Mucosa of stomach (tissue), 1 donor: ENCODE results near the gene ZFAND2B.

Experiments
- H3K27me3 ChIP-seq: one replicate; pipeline ENCODE4 v1.7.0; 2013; ENCODE audit warnings: mild to moderate bottlenecking, low read length; ENCODE audit not compliant: control insufficient read depth, insufficient read depth
- H3K36me3 ChIP-seq: one replicate; pipeline ENCODE4 v1.7.0; 2013; ENCODE audit warnings: low read length; ENCODE audit not compliant: control insufficient read depth, insufficient read depth
- H3K4me1 ChIP-seq: one replicate; pipeline ENCODE4 v1.7.0; 2013; ENCODE audit warnings: mild to moderate bottlenecking, low read length; ENCODE audit not compliant: control insufficient read depth, insufficient read depth
- H3K4me3 ChIP-seq: one replicate; pipeline ENCODE4 v1.7.0; 2013; ENCODE audit warnings: low read length
- H3K9ac ChIP-seq: one replicate; pipeline ENCODE4 v1.7.0; 2013; ENCODE audit warnings: mild to moderate bottlenecking, low read length, moderate library complexity
- H3K9me3 ChIP-seq: one replicate; pipeline ENCODE4 v1.7.0; 2013; ENCODE audit warnings: mild to moderate bottlenecking, low read length, moderate library complexity; ENCODE audit not compliant: control insufficient read depth
- donor health status: Pancreatic carcinoma.

ZFAND2B gene

DNA sequence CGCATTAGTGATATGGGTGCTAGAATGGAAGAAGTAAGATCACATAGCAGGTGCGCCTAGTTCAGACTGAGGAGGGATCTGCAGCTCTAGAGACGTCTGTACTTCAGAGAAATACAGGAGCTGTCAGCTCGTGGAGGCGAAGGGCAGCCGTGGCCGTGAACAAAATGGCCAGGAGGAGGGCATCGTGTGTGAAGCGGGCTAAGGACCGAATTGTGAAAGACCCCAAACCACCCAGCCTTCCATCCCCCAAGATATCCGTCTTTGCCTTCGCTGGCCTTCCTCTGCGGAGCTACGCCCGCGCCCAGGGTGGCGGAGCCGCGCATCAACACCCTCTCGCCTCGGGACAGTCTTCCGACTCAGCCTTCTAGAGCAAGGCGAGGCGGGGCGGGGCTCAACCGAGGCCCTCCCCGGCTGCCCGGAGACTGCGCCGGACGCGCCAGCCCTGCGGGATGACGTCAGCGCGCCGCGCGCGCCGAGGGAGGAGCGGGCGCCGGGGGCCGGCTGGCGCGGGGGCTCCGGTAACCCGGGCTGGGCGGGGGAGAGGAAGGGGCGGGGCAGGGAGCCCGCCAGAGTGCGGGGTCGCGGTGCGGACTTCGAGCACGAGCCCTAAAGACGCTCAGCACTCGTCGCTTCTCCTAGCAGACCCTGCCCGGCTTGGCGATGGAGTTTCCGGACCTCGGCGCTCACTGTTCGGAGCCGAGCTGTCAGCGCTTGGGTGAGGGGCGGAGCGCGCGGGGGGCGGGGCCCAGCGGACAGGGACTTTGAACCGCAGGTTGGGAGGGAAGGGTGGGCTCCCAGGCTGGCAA, at the start of gene ZFAND2B:
Gene ZFAND2B (plus strand): TSS at position 455 of the 806 bp plus-strand sequence. CDS start 206 bp downstream, at position 661.
- no peaks in the 10 kb centered on the region for H3K9me3 ChIP-seq
- peaks cover 19% of the 10 kb centered on the region for H3K4me1 ChIP-seq
- H3K4me3 ChIP-seq: peak within 1 kb of the TSS; percentile 52
- no peaks in the 10 kb centered on the region for H3K27me3 ChIP-seq
- H3K36me3 ChIP-seq: peaks cover 6% of the 10 kb centered on the region
- peak within 1 kb of the TSS; percentile 98 for H3K9ac ChIP-seq

DNA sequence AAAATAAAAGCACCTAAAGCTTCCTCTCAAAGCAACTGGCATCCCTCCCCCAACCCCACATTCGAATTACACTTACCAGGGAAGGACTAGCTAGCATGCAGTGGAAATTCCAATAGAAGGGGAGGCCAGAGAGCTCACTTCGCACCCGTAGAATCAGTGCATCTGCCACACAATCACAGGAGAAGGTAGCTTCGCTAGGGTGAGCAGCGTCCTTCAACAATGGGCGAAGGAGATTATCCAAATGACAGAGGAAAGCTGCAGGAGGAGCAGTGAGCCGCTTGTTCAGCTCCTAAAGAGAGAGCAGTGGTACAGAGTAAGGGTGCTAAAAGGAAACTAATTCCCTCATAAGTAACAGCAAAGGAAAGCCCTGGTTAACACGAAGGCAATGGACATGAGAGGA, 49.2 kb upstream of the ZFAND2B start:
- Histone ChIP-seq H3K4me1 (peaks cover 13% of the 10 kb centered on the region), H3K4me3 (no peak overlapping the region), H3K36me3 (no peaks in the 10 kb centered on the region), H3K9me3 (no peaks in the 10 kb centered on the region), H3K27me3 (no peaks in the 10 kb centered on the region), H3K9ac (no peak overlapping the region)

DNA sequence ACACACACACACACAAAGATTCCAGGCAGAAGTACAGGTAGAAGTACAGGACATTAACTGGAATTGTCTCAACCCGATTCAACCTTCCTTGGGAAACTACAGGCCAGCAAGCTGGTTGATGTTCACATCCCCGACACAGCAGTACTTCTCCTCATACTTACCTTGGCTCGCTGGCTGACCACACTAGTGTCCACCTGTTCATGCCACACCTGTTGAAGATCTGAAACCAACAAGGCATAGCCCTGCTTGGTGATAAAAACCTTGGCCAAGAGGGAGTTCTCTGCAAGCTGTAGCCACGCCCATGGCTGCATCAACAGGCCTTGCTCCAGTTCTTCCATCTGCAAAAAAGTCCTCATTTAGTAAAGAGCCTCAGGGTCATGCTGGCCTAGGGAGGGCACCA, 48.6 kb upstream of the ZFAND2B start:
- no peaks in the 10 kb centered on the region for H3K27me3 ChIP-seq
- peaks cover 13% of the 10 kb centered on the region for H3K4me1 ChIP-seq
- H3K4me3 ChIP-seq: no peak overlapping the region
- H3K36me3 ChIP-seq: no peaks in the 10 kb centered on the region
- H3K9ac ChIP-seq: no peak overlapping the region
- H3K9me3 ChIP-seq: no peaks in the 10 kb centered on the region

- H3K9ac ChIP-seq: no peak overlapping the region
- no peaks in the 10 kb centered on the region for H3K27me3 ChIP-seq
- H3K4me1 ChIP-seq: peaks cover 13% of the 10 kb centered on the region
- H3K36me3 ChIP-seq: no peaks in the 10 kb centered on the region
- H3K9me3 ChIP-seq: no peaks in the 10 kb centered on the region
- H3K4me3 ChIP-seq: no peak overlapping the region
Observed at GRCh38 chr2:219158586-219158985, 48.0 kb upstream of the ZFAND2B start.

GRCh38 chr2:219159771-219160185, 46.8 kb upstream of the ZFAND2B start:
- no peaks in the 10 kb centered on the region for H3K36me3 ChIP-seq
- peak overlapping the region; percentile 58 for H3K9ac ChIP-seq
- no peaks in the 10 kb centered on the region for H3K27me3 ChIP-seq
- peak overlapping the region; percentile 38 for H3K4me3 ChIP-seq
- H3K4me1 ChIP-seq: peaks cover 13% of the 10 kb centered on the region
- H3K9me3 ChIP-seq: no peaks in the 10 kb centered on the region

- Histone ChIP-seq H3K36me3 (no peaks in the 10 kb centered on the region), H3K9me3 (no peaks in the 10 kb centered on the region), H3K9ac (peak within 1 kb of the TSS; percentile 58), H3K4me3 (peak within 1 kb of the TSS; percentile 38), H3K4me1 (peaks cover 13% of the 10 kb centered on the region), H3K27me3 (no peaks in the 10 kb centered on the region)
Observed at GRCh38 chr2:219160186-219161017, 46.2 kb upstream of the ZFAND2B start, which contains the start of gene NHEJ1. Gene NHEJ1 (minus strand): TSS chr2:219160815. CDS start chr2:219158362, 2,453 bp downstream.

DNA sequence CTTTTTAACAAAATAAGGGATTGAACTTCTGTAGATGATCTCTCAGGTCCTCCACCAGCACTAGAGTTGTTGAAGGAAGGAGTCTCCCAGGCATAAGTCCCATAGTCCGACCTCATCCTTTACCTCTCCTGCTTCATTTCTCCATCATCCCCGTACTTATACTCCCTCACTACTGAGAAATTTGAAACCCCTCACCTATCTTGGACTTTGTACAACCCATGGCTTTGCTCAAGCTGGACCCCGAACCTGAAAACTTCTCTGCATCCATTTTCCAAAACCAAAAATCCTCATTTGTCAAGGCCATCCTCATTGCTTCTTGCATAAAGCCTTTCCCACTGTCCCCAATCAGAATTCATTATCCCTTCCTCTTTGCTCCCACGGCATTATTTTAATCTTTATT, 45.5 kb upstream of the ZFAND2B start:
- Histone ChIP-seq H3K9me3 (no peaks in the 10 kb centered on the region), H3K36me3 (no peaks in the 10 kb centered on the region), H3K27me3 (no peaks in the 10 kb centered on the region), H3K4me3 (peak overlapping the region; percentile 37), H3K4me1 (peaks cover 13% of the 10 kb centered on the region), H3K9ac (peak overlapping the region; percentile 58)

GRCh38 chr2:219163156-219163555, 43.4 kb upstream of the ZFAND2B start:
- Histone ChIP-seq H3K36me3 (no peaks in the 10 kb centered on the region), H3K27me3 (no peaks in the 10 kb centered on the region), H3K4me3 (no peak overlapping the region), H3K9ac (no peak overlapping the region), H3K9me3 (no peaks in the 10 kb centered on the region), H3K4me1 (peaks cover 13% of the 10 kb centered on the region)

GRCh38 chr2:219165058-219165911, 41.3 kb upstream of the ZFAND2B start:
- Histone ChIP-seq H3K4me3 (no peak overlapping the region), H3K9me3 (no peaks in the 10 kb centered on the region), H3K36me3 (no peaks in the 10 kb centered on the region), H3K4me1 (peaks cover 11% of the 10 kb centered on the region), H3K27me3 (no peaks in the 10 kb centered on the region), H3K9ac (no peak overlapping the region)

GRCh38 chr2:219167997-219168396, 38.6 kb upstream of the ZFAND2B start:
- H3K9me3 ChIP-seq: no peaks in the 10 kb centered on the region
- H3K36me3 ChIP-seq: peaks cover 8% of the 10 kb centered on the region
- no peak overlapping the region for H3K4me3 ChIP-seq
- peaks cover 6% of the 10 kb centered on the region for H3K4me1 ChIP-seq
- no peak overlapping the region for H3K9ac ChIP-seq
- no peaks in the 10 kb centered on the region for H3K27me3 ChIP-seq

DNA sequence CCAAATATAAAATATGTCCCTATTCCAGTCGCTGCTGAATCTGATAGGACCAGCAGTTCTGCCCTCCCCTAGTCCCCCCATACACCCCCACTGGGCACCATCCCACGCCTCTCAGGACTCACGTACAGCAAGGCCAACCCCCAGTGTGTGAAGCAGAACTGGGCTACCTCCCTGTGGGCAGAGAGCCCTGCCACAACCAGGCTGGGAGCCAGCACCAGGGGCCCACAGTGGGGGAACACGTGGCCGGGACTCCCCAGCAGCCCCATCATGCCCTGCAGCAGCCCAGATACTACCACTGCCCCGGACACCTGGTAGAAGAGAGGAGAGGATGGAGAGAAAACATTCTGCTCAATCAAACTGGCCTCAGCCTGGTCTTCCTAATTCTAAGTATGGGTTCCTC, 38.1 kb upstream of the ZFAND2B start:
- H3K4me3 ChIP-seq: no peak overlapping the region
- H3K36me3 ChIP-seq: peaks cover 8% of the 10 kb centered on the region
- H3K4me1 ChIP-seq: peaks cover 6% of the 10 kb centered on the region
- no peak overlapping the region for H3K9ac ChIP-seq
- no peaks in the 10 kb centered on the region for H3K9me3 ChIP-seq
- no peaks in the 10 kb centered on the region for H3K27me3 ChIP-seq
